HepG2 (cell line): ENCODE data around the gene LAMA5. TPM values are rescaled to one million over a fixed set of nuclear protein-coding genes. Genes with fewer than 3 reads are reported as not detected.

Source experiments
- FOXA1 ChIP-seq, 2 experiments: fragments of 450-650 bp in 1 of 2; sonication (generic) in 1 of 2; formaldehyde crosslinking in 1 of 2; IDR thresholded peaks; 2 replicates each; pipeline versions ENCODE4 v1.4.0 to v1.6.1; 2016 to 2020; ENCODE audit warnings: missing genetic modification reagents in 1 of 2
- GATAD1 ChIP-seq: IDR thresholded peaks from 2 replicates; pipeline ENCODE4 v1.6.1; 2016; ENCODE audit warnings: missing genetic modification reagents, missing compliant biosample characterization
- GATAD2A ChIP-seq: IDR thresholded peaks from 2 replicates; pipeline ENCODE4 v1.6.1; 2016
- HNRNPLL ChIP-seq: fragments of 200-400 bp; formaldehyde crosslinking; IDR thresholded peaks from 2 replicates; pipeline ENCODE4 v1.6.1; 2017; ENCODE audit warnings: mild to moderate bottlenecking, low read depth, low read length; ENCODE audit not compliant: poor library complexity, severe bottlenecking
- KLF15 ChIP-seq: sonication (generic); formaldehyde crosslinking; IDR thresholded peaks from 2 replicates; pipeline ENCODE4 v1.8.1; 2023; ENCODE audit warnings: borderline replicate concordance, mild to moderate bottlenecking, inconsistent platforms, missing genetic modification reagents, mixed read lengths
- MED13 ChIP-seq: sonication (generic); formaldehyde crosslinking; IDR thresholded peaks from 2 replicates; pipeline ENCODE4 v1.5.0; 2020; ENCODE audit warnings: missing genetic modification reagents
- MED8 ChIP-seq: sonication (generic); formaldehyde crosslinking; IDR thresholded peaks from 2 replicates; pipeline ENCODE4 v1.8.1; 2023; ENCODE audit warnings: mild to moderate bottlenecking, missing genetic modification reagents; ENCODE audit not compliant: insufficient replicate concordance
- NFE2L2 ChIP-seq: fragments of 150-350 bp; IDR thresholded peaks from 2 replicates; pipeline ENCODE4 v1.6.1; 2014; ENCODE audit warnings: low read length
- PAF1 ChIP-seq: IDR thresholded peaks from 2 replicates; pipeline ENCODE4 v1.6.1; 2016; ENCODE audit warnings: missing genetic modification reagents, missing compliant biosample characterization
- TBP ChIP-seq: sonication (generic); formaldehyde crosslinking; IDR thresholded peaks from 2 replicates; pipeline ENCODE4 v1.5.0; 2020; ENCODE audit warnings: missing genetic modification reagents
- TEAD2 ChIP-seq: sonication (generic); formaldehyde crosslinking; IDR thresholded peaks from 2 replicates; pipeline ENCODE4 v1.9.0; 2021; ENCODE audit warnings: missing genetic modification reagents
- ZFX ChIP-seq: sonication (generic); formaldehyde crosslinking; IDR thresholded peaks from 2 replicates; pipeline ENCODE4 v1.4.0; 2020; ENCODE audit warnings: mild to moderate bottlenecking, low read depth, missing genetic modification reagents, moderate library complexity
- ZNF205 ChIP-seq: IDR thresholded peaks from 2 replicates; pipeline ENCODE4 v1.6.1; 2018; ENCODE audit warnings: missing biosample characterization, missing genetic modification reagents
- ZNF737 ChIP-seq: sonication (generic); formaldehyde crosslinking; IDR thresholded peaks from 2 replicates; pipeline ENCODE4 v1.5.0; 2020; ENCODE audit warnings: missing genetic modification reagents, mild to moderate bottlenecking, borderline replicate concordance
- ZNF83 ChIP-seq: sonication (generic); formaldehyde crosslinking; IDR thresholded peaks from 2 replicates; pipeline ENCODE4 v1.4.0; 2020; ENCODE audit warnings: missing genetic modification reagents, mild to moderate bottlenecking, borderline replicate concordance
- ZZZ3 ChIP-seq: sonication (generic); formaldehyde crosslinking; IDR thresholded peaks from 2 replicates; pipeline ENCODE4 v1.4.0; 2020; ENCODE audit warnings: missing genetic modification reagents, mild to moderate bottlenecking, borderline replicate concordance
- polyA plus RNA-seq, 8 experiments: library from polyadenylated mRNA; depleted of rRNA in 3 of 8; stranded (reverse) in 7 of 8; unstranded in 1 of 8; fragments of >200 nt; fragmentation: Illumina TruSeq in 4 of 8; extraction: Trizol in 4 of 8; gene quantifications; 2 replicates each; pipeline versions ENCODE4 v1.2.1 to v1.2.3, GENCODE V29; 2011 to 2016; ENCODE audit warnings: low read depth in 4 of 8, missing spikeins in 1 of 8, mixed read lengths in 1 of 8; ENCODE audit not compliant: insufficient read depth in 1 of 8
- total RNA-seq, 5 experiments: library from RNA; depleted of rRNA; stranded (reverse); fragments of >200 nt; fragmentation: Illumina TruSeq; extraction: Trizol; gene quantifications; 2 replicates each; pipeline ENCODE4 v1.2.3, GENCODE V29; 2016; ENCODE audit warnings: low read depth in 1 of 5
- TF ChIP-seq, protein P1 (sequence below): sonication (generic); formaldehyde crosslinking; IDR thresholded peaks from 2 replicates; pipeline ENCODE4 v1.4.0; 2020; ENCODE audit warnings: missing genetic modification reagents, borderline replicate concordance
- TF ChIP-seq, protein P2 (sequence below): sonication (generic); formaldehyde crosslinking; IDR thresholded peaks from 2 replicates; pipeline ENCODE4 v1.8.1; 2022; ENCODE audit warnings: mild to moderate bottlenecking, missing genetic modification reagents
- TF ChIP-seq, protein P3 (sequence below): sonication (generic); formaldehyde crosslinking; IDR thresholded peaks from 2 replicates; pipeline ENCODE4 v1.5.0; 2020; ENCODE audit warnings: mild to moderate bottlenecking, missing genetic modification reagents
- TF ChIP-seq, protein P4 (sequence below): sonication (generic); formaldehyde crosslinking; IDR thresholded peaks from 2 replicates; pipeline ENCODE4 v1.4.0; 2020; ENCODE audit warnings: missing genetic modification reagents
- TF ChIP-seq, protein P5 (sequence below): sonication (generic); formaldehyde crosslinking; IDR thresholded peaks from 2 replicates; pipeline ENCODE4 v1.4.0; 2020; ENCODE audit warnings: missing genetic modification reagents, borderline replicate concordance

The LAMA5 gene
- total and polyA plus RNA-seq, 2 of the 13 experiments (the other 11 are each of a cell fraction or from before 2014, with no cell fraction given): 21.0 to 44.7 TPM

DNA sequence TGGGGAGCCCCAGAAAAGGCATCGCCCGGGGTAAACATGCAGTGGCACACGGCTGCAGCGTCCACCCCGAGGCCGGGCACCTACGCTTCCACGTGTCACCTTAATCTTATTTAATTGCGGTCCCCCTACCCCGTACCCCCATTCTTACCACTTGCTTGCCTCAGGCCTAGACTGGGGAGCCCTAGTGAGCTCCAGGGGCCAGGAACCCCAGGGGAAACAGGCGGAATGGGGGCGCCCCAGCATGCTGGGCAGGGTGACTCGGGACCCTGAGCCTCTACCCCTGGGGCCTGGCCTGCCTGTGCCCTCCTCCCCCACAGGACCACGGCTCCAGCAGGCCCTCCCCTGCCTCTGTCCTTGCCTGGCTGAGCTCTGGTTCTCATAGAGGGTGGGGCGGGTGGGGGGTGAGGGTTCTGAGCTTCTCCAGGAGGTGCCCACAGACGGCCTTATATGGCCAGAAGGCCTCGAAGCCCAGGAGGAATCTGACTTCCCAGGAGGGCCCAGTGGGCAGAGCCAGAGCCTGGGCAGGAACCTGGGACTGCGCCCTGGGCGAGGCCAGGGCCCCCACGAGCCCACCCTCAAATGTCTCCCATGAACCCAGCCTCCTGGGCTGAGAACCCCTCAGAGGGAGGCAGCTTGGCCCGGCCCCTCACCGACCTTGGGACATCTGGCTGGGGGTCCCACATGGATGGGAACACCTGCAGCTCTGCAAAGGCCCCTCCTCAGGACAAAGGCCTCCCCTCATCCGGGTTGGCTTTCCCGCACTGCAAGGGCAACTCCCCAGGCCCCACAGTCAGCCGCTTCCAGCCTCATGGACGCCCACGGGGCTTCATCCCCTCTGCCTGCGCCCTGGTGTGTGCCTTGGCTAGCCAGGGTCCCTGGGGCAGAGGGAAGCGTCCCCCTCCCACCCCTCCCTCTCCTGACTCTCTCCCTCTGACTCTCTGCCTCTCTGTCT, 5.2 kb upstream of the LAMA5 start (continued):
- peak; percentile 62; the same call in 1 of the 2 replicates for TF ChIP-seq ZNF83 (CRISPR knock-in tag)
- TF ChIP-seq ZNF737 (CRISPR knock-in tag): no peak
- TF ChIP-seq FOXA1 (IDR thresholded peaks at IDR 0.05): no peak
- TF ChIP-seq FOXA1 (CRISPR knock-in tag; IDR thresholded peaks at IDR 0.05): no peak
- no peak for TF ChIP-seq TEAD2
- TF ChIP-seq, protein P1, sequence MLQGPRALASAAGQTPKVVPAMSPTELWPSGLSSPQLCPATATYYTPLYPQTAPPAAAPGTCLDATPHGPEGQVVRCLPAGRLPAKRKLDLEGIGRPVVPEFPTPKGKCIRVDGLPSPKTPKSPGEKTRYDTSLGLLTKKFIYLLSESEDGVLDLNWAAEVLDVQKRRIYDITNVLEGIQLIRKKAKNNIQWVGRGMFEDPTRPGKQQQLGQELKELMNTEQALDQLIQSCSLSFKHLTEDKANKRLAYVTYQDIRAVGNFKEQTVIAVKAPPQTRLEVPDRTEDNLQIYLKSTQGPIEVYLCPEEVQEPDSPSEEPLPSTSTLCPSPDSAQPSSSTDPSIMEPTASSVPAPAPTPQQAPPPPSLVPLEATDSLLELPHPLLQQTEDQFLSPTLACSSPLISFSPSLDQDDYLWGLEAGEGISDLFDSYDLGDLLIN (CRISPR knock-in tag): no peak
- TF ChIP-seq MED13 (CRISPR knock-in tag): 0 out of 2 replicates have a peak, but pooled peaks have one; percentile 13
- TF ChIP-seq HNRNPLL: peak; percentile 5
- no peak for TF ChIP-seq GATAD2A (CRISPR knock-in tag)
- no peak for TF ChIP-seq MED8
- TF ChIP-seq ZFX: peak; percentile 17; the same call in 1 of the 2 replicates
- TF ChIP-seq, protein P2, sequence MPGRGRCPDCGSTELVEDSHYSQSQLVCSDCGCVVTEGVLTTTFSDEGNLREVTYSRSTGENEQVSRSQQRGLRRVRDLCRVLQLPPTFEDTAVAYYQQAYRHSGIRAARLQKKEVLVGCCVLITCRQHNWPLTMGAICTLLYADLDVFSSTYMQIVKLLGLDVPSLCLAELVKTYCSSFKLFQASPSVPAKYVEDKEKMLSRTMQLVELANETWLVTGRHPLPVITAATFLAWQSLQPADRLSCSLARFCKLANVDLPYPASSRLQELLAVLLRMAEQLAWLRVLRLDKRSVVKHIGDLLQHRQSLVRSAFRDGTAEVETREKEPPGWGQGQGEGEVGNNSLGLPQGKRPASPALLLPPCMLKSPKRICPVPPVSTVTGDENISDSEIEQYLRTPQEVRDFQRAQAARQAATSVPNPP (CRISPR knock-in tag): no peak
- TF ChIP-seq, protein P3, sequence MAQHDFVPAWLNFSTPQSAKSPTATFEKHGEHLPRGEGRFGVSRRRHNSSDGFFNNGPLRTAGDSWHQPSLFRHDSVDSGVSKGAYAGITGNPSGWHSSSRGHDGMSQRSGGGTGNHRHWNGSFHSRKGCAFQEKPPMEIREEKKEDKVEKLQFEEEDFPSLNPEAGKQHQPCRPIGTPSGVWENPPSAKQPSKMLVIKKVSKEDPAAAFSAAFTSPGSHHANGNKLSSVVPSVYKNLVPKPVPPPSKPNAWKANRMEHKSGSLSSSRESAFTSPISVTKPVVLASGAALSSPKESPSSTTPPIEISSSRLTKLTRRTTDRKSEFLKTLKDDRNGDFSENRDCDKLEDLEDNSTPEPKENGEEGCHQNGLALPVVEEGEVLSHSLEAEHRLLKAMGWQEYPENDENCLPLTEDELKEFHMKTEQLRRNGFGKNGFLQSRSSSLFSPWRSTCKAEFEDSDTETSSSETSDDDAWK (CRISPR knock-in tag): no peak
- no peak for TF ChIP-seq TBP (CRISPR knock-in tag)
- no peak for TF ChIP-seq KLF15 (CRISPR knock-in tag)
- TF ChIP-seq PAF1 (CRISPR knock-in tag): no peak
- no peak for TF ChIP-seq NFE2L2
- no peak for TF ChIP-seq ZZZ3 (CRISPR knock-in tag)
- no peak for TF ChIP-seq ZNF205 (CRISPR knock-in tag)
- TF ChIP-seq, protein P4, sequence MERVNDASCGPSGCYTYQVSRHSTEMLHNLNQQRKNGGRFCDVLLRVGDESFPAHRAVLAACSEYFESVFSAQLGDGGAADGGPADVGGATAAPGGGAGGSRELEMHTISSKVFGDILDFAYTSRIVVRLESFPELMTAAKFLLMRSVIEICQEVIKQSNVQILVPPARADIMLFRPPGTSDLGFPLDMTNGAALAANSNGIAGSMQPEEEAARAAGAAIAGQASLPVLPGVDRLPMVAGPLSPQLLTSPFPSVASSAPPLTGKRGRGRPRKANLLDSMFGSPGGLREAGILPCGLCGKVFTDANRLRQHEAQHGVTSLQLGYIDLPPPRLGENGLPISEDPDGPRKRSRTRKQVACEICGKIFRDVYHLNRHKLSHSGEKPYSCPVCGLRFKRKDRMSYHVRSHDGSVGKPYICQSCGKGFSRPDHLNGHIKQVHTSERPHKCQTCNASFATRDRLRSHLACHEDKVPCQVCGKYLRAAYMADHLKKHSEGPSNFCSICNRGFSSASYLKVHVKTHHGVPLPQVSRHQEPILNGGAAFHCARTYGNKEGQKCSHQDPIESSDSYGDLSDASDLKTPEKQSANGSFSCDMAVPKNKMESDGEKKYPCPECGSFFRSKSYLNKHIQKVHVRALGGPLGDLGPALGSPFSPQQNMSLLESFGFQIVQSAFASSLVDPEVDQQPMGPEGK (CRISPR knock-in tag): peak; percentile 34; the same call in 1 of the 2 replicates
- no peak for TF ChIP-seq GATAD1 (CRISPR knock-in tag)
- TF ChIP-seq, protein P5, sequence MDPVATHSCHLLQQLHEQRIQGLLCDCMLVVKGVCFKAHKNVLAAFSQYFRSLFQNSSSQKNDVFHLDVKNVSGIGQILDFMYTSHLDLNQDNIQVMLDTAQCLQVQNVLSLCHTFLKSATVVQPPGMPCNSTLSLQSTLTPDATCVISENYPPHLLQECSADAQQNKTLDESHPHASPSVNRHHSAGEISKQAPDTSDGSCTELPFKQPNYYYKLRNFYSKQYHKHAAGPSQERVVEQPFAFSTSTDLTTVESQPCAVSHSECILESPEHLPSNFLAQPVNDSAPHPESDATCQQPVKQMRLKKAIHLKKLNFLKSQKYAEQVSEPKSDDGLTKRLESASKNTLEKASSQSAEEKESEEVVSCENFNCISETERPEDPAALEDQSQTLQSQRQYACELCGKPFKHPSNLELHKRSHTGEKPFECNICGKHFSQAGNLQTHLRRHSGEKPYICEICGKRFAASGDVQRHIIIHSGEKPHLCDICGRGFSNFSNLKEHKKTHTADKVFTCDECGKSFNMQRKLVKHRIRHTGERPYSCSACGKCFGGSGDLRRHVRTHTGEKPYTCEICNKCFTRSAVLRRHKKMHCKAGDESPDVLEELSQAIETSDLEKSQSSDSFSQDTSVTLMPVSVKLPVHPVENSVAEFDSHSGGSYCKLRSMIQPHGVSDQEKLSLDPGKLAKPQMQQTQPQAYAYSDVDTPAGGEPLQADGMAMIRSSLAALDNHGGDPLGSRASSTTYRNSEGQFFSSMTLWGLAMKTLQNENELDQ (CRISPR knock-in tag): no peak
